H1 (cell line): ENCODE measurements around the gene TMEM200C. TPM values are rescaled to one million over a fixed set of nuclear protein-coding genes. Genes with fewer than 3 reads are reported as not detected.

Experiments
- CHD7 ChIP-seq: fragments of 300-600 bp; sonication (generic); IDR thresholded peaks from 2 replicates; pipeline ENCODE4 v1.7.1; 2012; ENCODE audit warnings: low read length, moderate library complexity, mild to moderate bottlenecking, inconsistent platforms; ENCODE audit not compliant: insufficient replicate concordance
- GTF2F1 ChIP-seq: IDR thresholded peaks from 2 replicates; pipeline ENCODE4 v1.6.1; 2012; ENCODE audit warnings: low read depth, low read length, improper control_type of control experiment, borderline replicate concordance
- TAF1 ChIP-seq: IDR thresholded peaks from 2 replicates; pipeline ENCODE4 v1.6.1; 2011; ENCODE audit warnings: mild to moderate bottlenecking, low read depth, low read length
- polyA plus RNA-seq, 7 experiments: library from polyadenylated mRNA; depleted of rRNA in 3 of 7; stranded (reverse) in 5 of 7; unstranded in 2 of 7; fragments of >200 nt in 5 of 7; fragments of 200-250 nt in 2 of 7; gene quantifications; 1 replicate in 5 of 7; 2 replicates in 1 of 7; 4 replicates in 1 of 7; pipeline versions ENCODE4 v1.2.1 to v1.2.3, GENCODE V29; 2011 to 2013; ENCODE audit warnings: missing spikeins in 2 of 7, mixed read lengths in 2 of 7
- total RNA-seq: library from RNA; stranded (reverse); fragmentation: NEBNext Ultra II Directional; extraction: Animal tissue kit (Norgen Biotek cat#: 25700); gene quantifications from 2 replicates; pipeline ENCODE4 v1.2.1, GENCODE V29; 2021

The TMEM200C gene
- total and polyA plus RNA-seq, 2 of the 8 experiments (the other 6 are each of a cell fraction or from before 2014, with no cell fraction given), result 3.4 to 9.6 TPM

GRCh38 chr18:5918205-5918858 lies 23.0 kb upstream of the TMEM200C start (continued):
- TF ChIP-seq CHD7, result no peak
- TF ChIP-seq GTF2F1, result no peak
- TF ChIP-seq TAF1, result no peak
